GM10847 (cell line): ENCODE data around the gene TEF.

Experiments
- POLR2A ChIP-seq: IDR thresholded peaks from 2 replicates; pipeline ENCODE4 v1.6.1; 2011; ENCODE audit not compliant: insufficient read length; ENCODE audit errors: extremely low read depth

The TEF gene

DNA sequence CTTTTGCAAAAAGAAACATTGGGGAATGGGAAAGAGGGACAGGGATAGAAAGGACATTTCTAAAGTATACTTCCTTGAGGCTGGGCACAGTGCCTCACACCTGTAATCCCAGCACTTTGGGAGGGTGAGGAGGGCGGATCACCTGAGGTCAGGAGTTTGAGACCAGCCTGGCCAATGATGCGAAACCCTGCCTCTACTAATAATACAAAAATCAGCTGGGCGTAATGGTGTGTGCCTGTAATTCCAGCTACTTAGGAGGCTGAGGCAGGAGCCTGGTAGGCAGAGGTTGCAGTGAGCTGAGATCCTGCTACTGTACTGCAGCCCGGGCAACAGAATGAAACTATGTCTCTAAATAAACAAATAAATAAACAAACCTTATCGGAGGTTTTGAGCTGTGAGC lies 16.3 kb upstream of the TEF start:
- TF ChIP-seq POLR2A, result no peak

DNA sequence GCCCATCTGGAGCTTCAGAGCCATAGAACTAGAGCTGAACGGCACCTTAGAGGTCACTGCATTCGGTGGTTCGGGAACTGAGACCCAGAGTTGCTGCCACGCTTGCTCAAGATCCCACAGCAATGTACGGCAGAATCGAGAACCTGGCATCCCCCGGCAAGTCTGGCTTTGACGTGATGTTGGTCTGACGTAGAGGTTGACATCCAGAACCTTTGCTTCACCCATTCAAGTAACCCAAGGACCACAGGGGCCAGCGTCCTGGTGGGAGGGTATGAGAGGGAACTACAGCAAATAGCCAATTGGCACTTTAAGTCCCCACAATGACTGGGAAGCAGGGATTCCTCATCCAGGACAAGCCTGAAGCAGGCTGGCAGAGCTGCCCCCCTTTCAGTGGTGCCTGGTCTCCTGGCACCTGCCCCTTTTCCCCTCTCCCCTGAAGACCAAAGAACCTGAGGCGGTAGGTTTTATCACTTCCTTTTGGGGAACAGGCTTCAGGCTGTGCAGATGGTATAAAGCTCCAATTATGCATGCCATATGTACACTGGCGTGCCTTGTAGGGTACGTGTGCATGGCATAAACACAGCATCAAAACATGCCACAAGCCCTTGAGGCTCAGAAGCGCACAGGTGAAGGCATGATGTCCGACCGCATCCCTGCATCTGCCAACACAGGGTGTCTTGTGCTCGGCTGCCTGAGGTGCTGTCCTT lies 15.3 kb upstream of the TEF start:
- no peak for TF ChIP-seq POLR2A

DNA sequence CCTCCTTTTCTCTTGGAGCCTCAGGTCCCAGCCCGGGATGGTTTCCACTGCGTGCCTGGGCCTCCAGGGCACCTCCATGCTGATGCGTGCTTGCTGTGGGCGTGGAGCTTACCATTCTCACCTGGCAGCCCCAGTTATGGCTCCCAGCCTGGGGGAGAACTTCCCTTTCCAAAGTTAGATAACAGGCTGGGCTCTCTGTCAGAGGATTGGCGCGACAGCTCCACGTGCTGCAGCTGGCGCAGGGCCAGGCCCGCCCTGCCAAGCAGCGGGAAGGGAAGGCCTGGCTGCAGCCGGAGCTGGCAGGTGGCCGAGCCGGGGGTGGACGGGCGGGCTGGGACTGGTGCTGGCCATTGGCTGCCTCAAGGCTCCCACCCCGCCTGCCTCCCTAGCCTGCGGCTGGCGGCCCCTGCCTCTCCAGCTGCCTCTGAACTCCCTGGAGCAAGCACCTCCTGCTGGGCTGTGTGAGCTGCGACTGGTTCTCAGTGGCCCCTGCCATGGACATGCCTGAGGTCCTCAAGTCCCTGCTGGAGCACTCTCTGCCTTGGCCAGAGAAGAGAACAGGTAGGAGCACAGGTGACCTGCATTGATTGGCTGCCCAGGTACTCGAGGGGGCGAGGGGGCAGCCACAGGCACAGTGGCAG lies 14.6 kb upstream of the TEF start:
- TF ChIP-seq POLR2A, result no peak

DNA sequence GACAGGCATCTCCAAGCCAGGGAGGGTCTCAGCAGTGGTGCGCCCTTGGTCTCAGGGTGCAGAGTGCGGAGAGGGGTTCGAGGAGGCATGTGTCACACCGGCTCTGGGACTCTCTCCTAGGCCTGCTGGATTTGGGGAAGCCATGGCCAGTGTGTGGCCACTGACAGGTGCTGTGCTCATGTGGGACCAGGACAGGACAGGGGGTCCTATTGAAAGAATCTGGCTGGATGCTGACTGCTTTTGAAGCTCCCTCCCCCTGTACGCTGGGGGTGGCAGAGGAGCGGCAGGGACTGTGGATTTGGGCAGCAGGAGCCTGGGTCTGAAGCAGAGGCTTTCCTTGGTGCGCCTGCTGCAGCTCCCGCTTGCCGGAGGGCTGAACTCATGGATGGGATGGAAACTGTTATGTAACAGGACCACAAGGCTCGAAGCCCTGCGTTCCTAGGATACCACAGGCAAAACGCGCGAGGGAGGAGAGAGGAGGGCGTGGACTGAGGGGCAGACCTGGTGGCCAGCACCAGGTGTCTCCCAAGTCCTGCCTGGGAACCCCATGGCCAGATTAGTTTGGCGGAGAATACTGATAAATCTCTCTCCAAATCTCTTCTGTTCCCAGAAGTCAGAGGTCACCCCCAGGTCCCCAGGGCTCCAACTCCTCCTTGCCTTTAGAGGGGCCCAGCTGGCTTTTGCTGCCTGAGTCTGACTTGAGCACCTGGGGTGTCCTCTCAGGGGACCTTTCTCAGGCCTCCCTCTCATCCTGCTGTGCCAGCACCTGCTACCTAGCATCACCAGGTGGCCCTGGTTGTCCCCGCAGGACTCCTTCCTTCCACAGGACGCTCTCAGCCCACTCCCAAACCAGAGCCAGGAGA lies 13.8 kb upstream of the TEF start:
- no peak for TF ChIP-seq POLR2A

DNA sequence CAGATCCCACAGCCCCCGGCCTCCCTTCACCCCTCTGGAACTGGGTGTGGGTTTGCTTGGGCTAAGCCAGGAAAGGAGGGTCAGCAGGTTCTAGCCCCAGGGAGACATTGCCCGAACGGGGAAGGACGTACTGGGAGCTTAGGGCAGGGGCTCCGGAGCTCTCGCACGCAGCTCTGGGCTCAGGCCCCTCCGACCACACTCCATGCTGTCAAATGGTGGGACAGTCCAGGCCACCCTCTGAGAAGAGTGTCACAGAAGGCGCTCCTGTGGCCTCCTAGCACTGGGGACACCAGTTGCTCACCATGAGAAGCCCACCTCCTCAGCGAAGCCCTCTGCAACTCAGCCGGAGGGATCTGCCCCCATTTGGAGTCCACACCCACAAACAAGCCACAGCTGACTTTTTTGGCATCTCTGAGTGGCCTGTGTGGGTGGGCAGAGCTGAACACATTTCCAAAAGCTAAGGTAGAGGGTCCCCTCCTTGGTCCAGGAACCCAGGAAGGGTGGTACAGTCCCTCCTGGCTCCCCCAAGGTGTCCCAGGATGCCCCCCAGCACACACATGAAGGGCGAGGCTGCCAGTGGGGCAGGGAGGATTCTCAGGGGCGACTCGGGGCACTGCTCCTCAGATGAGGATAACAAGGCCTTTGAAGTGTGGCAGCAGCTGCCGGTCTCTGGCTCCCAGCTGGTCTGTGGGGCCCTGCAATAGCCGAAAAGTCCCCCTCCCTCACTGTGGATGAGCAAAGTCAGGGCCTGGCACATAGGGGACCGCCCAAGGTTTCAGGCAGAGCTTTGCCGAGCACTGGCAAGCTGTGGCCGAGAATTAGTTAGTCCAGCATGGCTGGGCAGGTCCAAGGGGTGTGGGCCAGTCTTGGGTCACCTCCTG lies 13.0 kb upstream of the TEF start:
- TF ChIP-seq POLR2A, result no peak

DNA sequence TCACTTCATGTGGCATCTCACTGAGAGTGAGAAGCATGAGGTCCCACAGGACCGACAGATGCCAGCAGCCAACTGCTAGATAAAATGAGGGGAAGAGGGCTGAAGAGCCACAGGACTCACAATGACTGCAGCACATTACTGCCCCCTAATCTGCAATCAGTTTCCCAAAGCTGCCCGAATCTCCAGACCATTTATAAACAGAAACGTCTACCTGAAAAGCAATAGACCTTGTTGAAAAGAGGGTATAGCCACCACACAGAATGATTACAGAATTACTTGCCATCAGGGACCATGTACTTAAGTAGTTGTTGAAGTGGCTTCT lies 12.4 kb upstream of the TEF start:
- TF ChIP-seq POLR2A, result no peak

DNA sequence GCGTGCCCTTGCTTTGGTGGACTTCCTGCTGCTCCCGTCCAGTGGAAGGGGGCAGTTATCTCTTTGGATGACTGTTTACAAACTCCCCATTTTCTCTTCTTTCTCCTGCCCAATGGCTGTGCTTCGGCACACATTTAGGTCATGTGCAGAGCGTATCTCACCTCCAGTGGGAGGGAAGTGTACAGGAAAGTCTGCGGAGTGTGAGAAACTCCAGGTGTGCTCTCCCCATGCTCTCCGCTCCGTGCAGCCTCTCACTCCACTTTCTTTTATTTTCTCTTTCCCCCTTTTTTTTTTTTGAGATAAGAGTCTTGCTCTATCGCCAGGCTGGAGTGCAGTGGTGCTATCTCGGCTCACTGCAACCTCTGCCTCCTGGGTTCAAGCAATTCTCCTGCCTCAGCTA lies 11.9 kb upstream of the TEF start:
- no peak for TF ChIP-seq POLR2A

DNA sequence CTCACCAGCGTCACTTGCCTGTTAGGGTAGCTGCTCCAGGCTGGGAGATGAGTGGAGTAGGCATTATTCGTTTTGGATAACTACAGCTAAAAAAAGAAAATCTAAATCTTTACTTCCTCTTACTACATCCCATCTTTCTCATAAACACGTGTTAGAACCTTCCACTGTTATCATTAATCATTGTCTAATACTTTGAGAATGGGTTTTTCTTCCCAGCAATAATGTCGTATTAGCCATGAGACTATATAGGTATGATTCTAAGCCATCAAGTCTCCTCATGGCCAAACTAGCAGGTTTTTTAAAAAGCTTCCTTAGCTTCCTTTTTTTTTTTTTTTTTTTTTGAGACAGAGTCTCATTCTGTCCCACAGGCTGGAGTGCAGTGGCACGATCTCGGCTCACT lies 3.9 kb upstream of the TEF start:
- TF ChIP-seq POLR2A, result no peak

DNA sequence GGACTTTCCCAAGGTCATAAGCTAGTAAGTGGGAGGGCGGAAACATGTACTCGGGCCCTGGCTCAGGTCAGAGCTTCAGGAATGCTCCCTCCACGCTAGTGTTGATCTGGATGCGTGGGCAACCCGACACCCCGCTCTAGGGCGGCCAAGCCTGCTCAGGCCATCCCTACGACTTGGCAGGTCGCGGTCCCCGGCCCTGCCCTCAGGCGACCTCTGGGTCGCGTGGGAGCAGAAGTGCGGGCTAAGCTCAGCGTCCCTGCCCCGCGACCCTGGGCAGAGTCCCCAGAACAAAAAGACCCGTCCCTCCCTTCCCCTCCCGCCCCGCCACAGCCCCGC lies 781 bp upstream of the TEF start:
- no peak for TF ChIP-seq POLR2A

DNA sequence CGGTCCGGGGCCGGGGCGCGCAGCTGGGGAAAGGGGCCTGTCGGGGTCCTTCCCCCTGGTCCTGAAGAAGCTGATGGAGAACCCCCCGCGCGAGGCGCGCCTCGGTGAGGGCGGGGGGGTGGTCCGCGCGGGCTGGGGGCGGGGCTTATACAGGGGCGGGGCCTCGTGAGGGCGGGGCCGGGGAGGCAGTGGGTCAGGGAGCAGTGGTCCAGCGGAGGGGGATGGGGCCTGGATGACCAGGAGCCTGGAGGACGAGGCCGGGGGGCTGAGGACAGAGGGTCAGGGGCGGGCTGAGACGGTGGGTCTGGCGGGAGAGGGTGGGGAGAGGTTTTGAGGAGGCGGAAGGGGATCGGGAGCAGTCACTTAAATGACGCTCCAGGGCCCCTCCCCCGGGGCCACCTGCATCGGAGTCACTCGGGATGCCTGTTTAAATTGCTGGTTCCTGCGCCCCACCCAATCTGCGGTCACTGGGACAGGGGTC lies 396 bp downstream of the TEF start:
- no peak for TF ChIP-seq POLR2A

DNA sequence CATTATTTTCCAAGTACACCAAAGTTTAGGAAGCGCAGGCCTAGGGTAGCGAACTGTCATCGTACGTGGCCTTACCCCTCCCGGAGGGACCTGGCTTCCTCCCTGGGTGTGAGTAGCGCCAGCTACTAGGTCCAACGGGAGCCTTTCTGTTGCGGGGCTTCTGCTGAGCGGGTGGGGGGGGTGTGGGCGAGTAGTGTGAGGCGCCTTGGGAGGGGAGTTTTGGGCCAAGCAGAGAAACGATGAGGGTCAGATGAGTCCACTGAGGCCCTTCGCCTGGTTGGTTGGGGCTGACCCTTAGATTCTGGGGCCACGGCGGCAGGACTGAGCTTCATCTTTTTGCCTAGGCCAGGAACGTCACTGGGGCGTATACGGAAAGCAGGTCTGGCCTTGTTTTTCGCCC lies 868 bp downstream of the TEF start:
- TF ChIP-seq POLR2A, result no peak

DNA sequence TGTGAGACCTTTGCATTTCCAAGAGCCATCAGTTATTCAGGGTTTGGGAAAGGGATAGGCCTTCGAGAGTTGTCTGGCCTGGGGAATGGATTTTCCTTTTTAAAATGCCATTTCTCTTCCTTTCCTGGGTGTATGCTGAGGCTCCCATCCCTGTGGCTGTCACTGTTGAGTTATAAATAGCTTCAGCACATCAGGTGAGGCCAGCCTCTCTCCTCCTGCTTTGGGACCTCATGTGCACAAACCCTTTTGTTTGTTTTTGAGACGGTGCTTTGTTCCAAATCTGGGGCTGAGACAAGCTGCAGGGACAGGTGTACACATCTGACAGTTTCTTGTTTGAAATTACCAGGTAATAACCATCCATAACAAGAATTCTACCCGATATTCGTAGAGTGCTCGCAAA lies 1.3 kb downstream of the TEF start:
- no peak for TF ChIP-seq POLR2A

DNA sequence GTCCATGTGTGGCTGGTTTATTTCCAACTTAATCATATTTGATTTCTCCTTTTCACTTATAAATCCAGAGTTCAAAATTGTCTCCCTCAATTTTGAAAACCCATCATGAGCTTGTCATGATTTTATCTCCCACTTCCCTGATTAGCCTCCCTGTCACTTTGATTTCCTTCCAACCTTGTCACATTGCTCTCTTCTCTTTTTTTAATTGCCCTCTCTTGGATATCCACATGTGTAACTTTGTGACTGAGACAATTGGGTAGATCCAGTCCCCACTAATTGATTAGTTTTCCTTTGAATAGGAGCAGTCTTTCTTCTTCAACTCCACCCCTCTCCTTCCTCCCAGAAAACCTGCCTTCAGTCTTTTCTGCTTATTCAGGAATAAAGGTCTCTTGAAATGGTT lies 2.4 kb downstream of the TEF start:
- TF ChIP-seq POLR2A, result no peak

DNA sequence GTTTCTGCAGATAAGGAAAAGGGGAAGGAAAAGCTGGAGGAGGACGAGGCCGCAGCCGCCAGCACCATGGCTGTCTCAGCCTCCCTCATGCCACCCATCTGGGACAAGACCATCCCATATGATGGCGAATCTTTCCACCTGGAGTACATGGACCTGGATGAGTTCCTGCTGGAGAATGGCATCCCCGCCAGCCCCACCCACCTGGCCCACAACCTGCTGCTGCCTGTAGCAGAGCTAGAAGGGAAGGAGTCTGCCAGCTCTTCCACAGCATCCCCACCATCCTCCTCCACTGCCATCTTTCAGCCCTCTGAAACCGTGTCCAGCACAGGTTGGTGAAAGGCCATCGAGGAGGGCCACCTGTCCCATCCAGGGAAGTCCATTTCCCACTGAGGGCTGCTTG lies 5.6 kb downstream of the TEF start:
- no peak for TF ChIP-seq POLR2A

DNA sequence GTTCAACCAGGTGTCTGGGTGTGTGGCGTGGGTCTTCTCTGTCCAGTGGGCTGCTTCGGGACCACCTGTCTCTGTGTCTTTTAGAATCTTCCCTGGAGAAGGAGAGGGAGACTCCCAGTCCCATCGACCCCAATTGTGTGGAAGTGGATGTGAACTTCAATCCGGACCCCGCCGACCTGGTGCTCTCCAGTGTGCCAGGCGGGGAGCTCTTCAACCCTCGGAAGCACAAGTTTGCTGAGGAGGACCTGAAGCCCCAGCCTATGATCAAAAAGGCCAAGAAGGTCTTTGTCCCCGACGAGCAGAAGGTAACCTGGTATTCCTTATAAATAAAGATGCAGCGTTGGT lies 12.2 kb downstream of the TEF start:
- TF ChIP-seq POLR2A, result no peak

DNA sequence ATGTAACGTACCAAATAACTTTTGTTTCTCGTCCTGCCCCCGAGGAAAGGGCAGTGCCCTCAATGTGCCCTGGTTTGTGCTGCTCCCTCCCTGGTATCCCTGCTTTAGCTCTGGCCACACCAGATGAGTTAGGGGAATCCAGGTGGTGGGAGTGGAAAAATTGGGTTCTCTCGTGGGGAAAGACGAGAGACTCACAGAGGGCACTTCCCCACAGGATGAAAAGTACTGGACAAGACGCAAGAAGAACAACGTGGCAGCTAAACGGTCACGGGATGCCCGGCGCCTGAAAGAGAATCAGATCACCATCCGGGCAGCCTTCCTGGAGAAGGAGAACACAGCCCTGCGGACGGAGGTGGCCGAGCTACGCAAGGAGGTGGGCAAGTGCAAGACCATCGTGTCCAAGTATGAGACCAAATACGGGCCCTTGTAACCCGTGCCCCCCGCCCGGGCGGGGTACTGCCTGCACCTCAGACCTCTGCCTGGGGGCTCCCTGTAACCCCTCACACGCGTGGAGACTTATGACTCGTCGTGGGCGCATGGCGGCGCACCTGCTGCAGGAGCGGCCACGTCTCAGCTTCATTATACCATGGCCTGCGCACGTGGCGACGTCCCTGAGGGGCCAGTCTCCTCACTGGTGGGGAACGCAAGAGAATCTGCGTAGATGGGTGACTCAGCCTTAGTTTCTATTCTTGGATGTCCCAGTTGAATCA lies 13.9 kb downstream of the TEF start:
- TF ChIP-seq POLR2A, result no peak
